Loucy (cell line): ENCODE results near the gene SRRM5.

Experiments used
- H2AFZ ChIP-seq: fragments of 200-600 bp; sonication (generic); 2 replicates; pipeline ENCODE4 v1.6.0; 2016; ENCODE audit warnings: antibody characterized with exemption, mild to moderate bottlenecking, low read length, moderate library complexity
- H3F3A ChIP-seq: fragments of 200-600 bp; 2 replicates; pipeline ENCODE4 v1.6.0; 2016; ENCODE audit warnings: antibody characterized with exemption, low read depth, mild to moderate bottlenecking
- H3K27me3 ChIP-seq: fragments of 200-600 bp; sonication (generic); 2 replicates; pipeline ENCODE4 v1.6.1; 2014; ENCODE audit warnings: low read length, mild to moderate bottlenecking; ENCODE audit not compliant: insufficient read depth, poor library complexity, severe bottlenecking
- H3K36me3 ChIP-seq: fragments of 200-600 bp; sonication (generic); 2 replicates; pipeline ENCODE4 v1.6.1; 2016; ENCODE audit warnings: low read length; ENCODE audit not compliant: insufficient read depth
- H3K4me1 ChIP-seq: fragments of 200-600 bp; sonication (generic); 2 replicates; pipeline ENCODE4 v1.5.1; 2014; ENCODE audit warnings: low read length, mild to moderate bottlenecking; ENCODE audit not compliant: insufficient read depth, poor library complexity, severe bottlenecking
- H3K4me2 ChIP-seq: fragments of 200-600 bp; sonication (generic); 2 replicates; pipeline ENCODE4 v1.6.0; 2014; ENCODE audit warnings: antibody characterized with exemption, low read length, low read depth, mild to moderate bottlenecking; ENCODE audit not compliant: poor library complexity, severe bottlenecking
- H3K4me3 ChIP-seq: fragments of 200-600 bp; sonication (generic); 2 replicates; pipeline ENCODE4 v1.5.1; 2014; ENCODE audit warnings: low read length, mild to moderate bottlenecking, mixed read lengths; ENCODE audit not compliant: poor library complexity, severe bottlenecking
- H3K79me2 ChIP-seq: fragments of 200-600 bp; sonication (generic); 2 replicates; pipeline ENCODE4 v1.6.1; 2014; ENCODE audit warnings: low read length; ENCODE audit not compliant: insufficient read depth
- H3K9ac ChIP-seq: fragments of 200-600 bp; sonication (generic); 2 replicates; pipeline ENCODE4 v1.6.0; 2014; ENCODE audit warnings: mild to moderate bottlenecking, low read depth, low read length, moderate library complexity; ENCODE audit not compliant: poor library complexity, severe bottlenecking
- H3K9me2 ChIP-seq: fragments of 200-600 bp; sonication (generic); replicated peaks from 2 replicates; pipeline ENCODE4 v1.6.1; 2016; ENCODE audit warnings: low read depth, low read length, mixed read lengths
- H3K9me3 ChIP-seq: fragments of 200-600 bp; sonication (generic); 2 replicates; pipeline ENCODE4 v1.6.1; 2014; ENCODE audit warnings: mild to moderate bottlenecking, antibody characterized with exemption, low read length, low read depth; ENCODE audit not compliant: insufficient read depth
- H4K20me1 ChIP-seq: fragments of 200-600 bp; sonication (generic); 2 replicates; pipeline ENCODE4 v1.6.0; 2014; ENCODE audit warnings: antibody characterized with exemption, low read length, mild to moderate bottlenecking; ENCODE audit not compliant: insufficient read depth, poor library complexity, severe bottlenecking
- EZH2phosphoT487 ChIP-seq: fragments of 200-600 bp; IDR thresholded peaks from 2 replicates; pipeline ENCODE4 v1.6.1; 2018; ENCODE audit warnings: antibody characterized with exemption, mild to moderate bottlenecking, moderate library complexity, borderline replicate concordance
- TF ChIP-seq, protein P1 (sequence below): fragments of 200-600 bp; sonication (generic); conservative IDR thresholded peaks from 2 replicates; pipeline ENCODE4 v1.5.1; 2014; ENCODE audit warnings: mild to moderate bottlenecking, antibody characterized with exemption, low read length

SRRM5 gene

GRCh38 chr19:43620061-43621001 is 8.4 kb downstream of the SRRM5 start:
- Histone ChIP-seq H3K9me3 (no peaks in the 10 kb centered on the region), H4K20me1 (peaks cover 30% of the 10 kb centered on the region), H3K4me3 (peak overlapping the region; percentile 83), H3F3A (no peaks in the 10 kb centered on the region; the same call in 1 of the 2 replicates), H3K4me2 (peak overlapping the region; percentile 97), H3K9me2 (no peaks in the 10 kb centered on the region), H3K4me1 (peaks cover 32% of the 10 kb centered on the region), H3K79me2 (peaks cover 51% of the 10 kb centered on the region), H2AFZ (peak overlapping the region; percentile 95), H3K9ac (peak overlapping the region; percentile 95), H3K36me3 (no peaks in the 10 kb centered on the region), H3K27me3 (no peaks in the 10 kb centered on the region)
- TF ChIP-seq EZH2phosphoT487: no peak
- TF ChIP-seq, protein P1, sequence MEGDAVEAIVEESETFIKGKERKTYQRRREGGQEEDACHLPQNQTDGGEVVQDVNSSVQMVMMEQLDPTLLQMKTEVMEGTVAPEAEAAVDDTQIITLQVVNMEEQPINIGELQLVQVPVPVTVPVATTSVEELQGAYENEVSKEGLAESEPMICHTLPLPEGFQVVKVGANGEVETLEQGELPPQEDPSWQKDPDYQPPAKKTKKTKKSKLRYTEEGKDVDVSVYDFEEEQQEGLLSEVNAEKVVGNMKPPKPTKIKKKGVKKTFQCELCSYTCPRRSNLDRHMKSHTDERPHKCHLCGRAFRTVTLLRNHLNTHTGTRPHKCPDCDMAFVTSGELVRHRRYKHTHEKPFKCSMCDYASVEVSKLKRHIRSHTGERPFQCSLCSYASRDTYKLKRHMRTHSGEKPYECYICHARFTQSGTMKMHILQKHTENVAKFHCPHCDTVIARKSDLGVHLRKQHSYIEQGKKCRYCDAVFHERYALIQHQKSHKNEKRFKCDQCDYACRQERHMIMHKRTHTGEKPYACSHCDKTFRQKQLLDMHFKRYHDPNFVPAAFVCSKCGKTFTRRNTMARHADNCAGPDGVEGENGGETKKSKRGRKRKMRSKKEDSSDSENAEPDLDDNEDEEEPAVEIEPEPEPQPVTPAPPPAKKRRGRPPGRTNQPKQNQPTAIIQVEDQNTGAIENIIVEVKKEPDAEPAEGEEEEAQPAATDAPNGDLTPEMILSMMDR: no peak

DNA sequence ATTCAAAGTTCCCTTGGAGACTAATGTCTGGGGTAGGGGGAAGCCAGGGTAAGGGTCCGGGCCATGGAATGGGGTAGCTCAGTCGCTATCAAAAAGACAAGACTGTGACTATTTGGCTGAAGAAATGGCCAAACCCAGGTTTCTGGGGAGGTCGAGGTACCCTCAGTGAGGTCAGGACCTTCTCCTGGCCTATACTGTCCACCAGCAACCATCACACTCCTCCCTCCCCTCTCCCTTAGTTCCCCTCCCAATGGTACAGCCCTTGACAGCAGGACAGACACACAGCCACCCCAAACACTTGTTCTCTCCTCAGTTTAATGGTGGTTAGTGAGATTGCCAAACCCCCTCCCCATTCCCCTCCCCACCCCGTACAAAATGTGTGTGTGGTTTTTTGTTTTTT is 10.2 kb downstream of the SRRM5 start:
- H3K4me1 ChIP-seq: peaks cover 24% of the 10 kb centered on the region
- H3K4me3 ChIP-seq: no peak overlapping the region
- H3K9me3 ChIP-seq: no peaks in the 10 kb centered on the region
- H3K27me3 ChIP-seq: no peaks in the 10 kb centered on the region
- no peaks in the 10 kb centered on the region for H3K9me2 ChIP-seq
- peaks cover 14% of the 10 kb centered on the region for H4K20me1 ChIP-seq
- H3K4me2 ChIP-seq: no peak overlapping the region
- no peak overlapping the region for H2AFZ ChIP-seq
- peaks cover 34% of the 10 kb centered on the region for H3K79me2 ChIP-seq
- no peaks in the 10 kb centered on the region for H3K36me3 ChIP-seq
- no peaks in the 10 kb centered on the region; the same call in 1 of the 2 replicates for H3F3A ChIP-seq
- H3K9ac ChIP-seq: no peak overlapping the region
- no peak for TF ChIP-seq EZH2phosphoT487
- TF ChIP-seq, protein P1: no peak

GRCh38 chr19:43622956-43623355 is 11.1 kb downstream of the SRRM5 start:
- no peak overlapping the region for H3K4me2 ChIP-seq
- TF ChIP-seq, protein P1: no peak
- TF ChIP-seq EZH2phosphoT487: no peak
- no peaks in the 10 kb centered on the region for H3K36me3 ChIP-seq
- no peaks in the 10 kb centered on the region; the same call in 1 of the 2 replicates for H3F3A ChIP-seq
- no peaks in the 10 kb centered on the region for H3K27me3 ChIP-seq
- no peak overlapping the region for H3K4me3 ChIP-seq
- no peak overlapping the region for H2AFZ ChIP-seq
- H3K4me1 ChIP-seq: peaks cover 21% of the 10 kb centered on the region
- no peak overlapping the region for H3K9ac ChIP-seq
- H4K20me1 ChIP-seq: peaks cover 11% of the 10 kb centered on the region
- no peaks in the 10 kb centered on the region for H3K9me2 ChIP-seq
- peaks cover 26% of the 10 kb centered on the region for H3K79me2 ChIP-seq
- no peaks in the 10 kb centered on the region for H3K9me3 ChIP-seq
